KMS-11 (cell line): ENCODE results near the gene ICE1.
A peak's percentile ranks its signal among the peaks of the same experiment; 100 is the strongest.

Experiments used
- H2AFZ ChIP-seq: fragments of 200-600 bp; sonication (generic); 2 replicates; pipeline ENCODE4 v1.6.1; 2016; ENCODE audit warnings: antibody characterized with exemption, mixed run types, low read depth
- H3K27ac ChIP-seq: fragments of 200-600 bp; sonication (generic); 2 replicates; pipeline ENCODE4 v1.6.1; 2016; ENCODE audit warnings: mild to moderate bottlenecking, mixed run types
- H3K27me3 ChIP-seq: fragments of 200-600 bp; sonication (generic); 2 replicates; pipeline ENCODE4 v1.6.1; 2017; ENCODE audit warnings: mild to moderate bottlenecking, low read depth, mixed run types, moderate library complexity; ENCODE audit not compliant: insufficient read depth
- H3K36me3 ChIP-seq: fragments of 200-600 bp; sonication (generic); 2 replicates; pipeline ENCODE4 v1.6.1; 2017; ENCODE audit warnings: mild to moderate bottlenecking, mixed run types; ENCODE audit not compliant: insufficient read depth
- H3K4me1 ChIP-seq: fragments of 200-600 bp; sonication (generic); 2 replicates; pipeline ENCODE4 v1.6.1; 2016; ENCODE audit warnings: mild to moderate bottlenecking, low read depth, mixed run types; ENCODE audit not compliant: poor library complexity, severe bottlenecking
- H3K4me2 ChIP-seq: fragments of 200-600 bp; sonication (generic); 2 replicates; pipeline ENCODE4 v1.7.0; 2016; ENCODE audit warnings: mild to moderate bottlenecking, mixed run types
- H3K4me3 ChIP-seq: fragments of 200-600 bp; sonication (generic); IDR thresholded peaks from 2 replicates; pipeline ENCODE4 v1.6.1; 2017; ENCODE audit warnings: low read depth, low read length, mixed read lengths; ENCODE audit not compliant: insufficient read depth
- H3K79me2 ChIP-seq: fragments of 200-600 bp; sonication (generic); 2 replicates; pipeline ENCODE4 v1.6.1; 2016; ENCODE audit warnings: low read depth, mixed run types; ENCODE audit not compliant: insufficient read depth
- H3K9ac ChIP-seq: fragments of 200-600 bp; sonication (generic); 2 replicates; pipeline ENCODE4 v1.6.1; 2016; ENCODE audit warnings: mild to moderate bottlenecking, mixed run types
- H4K20me1 ChIP-seq: fragments of 200-600 bp; sonication (generic); 2 replicates; pipeline ENCODE4 v1.6.1; 2016; ENCODE audit warnings: mild to moderate bottlenecking, mixed run types; ENCODE audit not compliant: insufficient read depth
- TF ChIP-seq, protein P1 (sequence below): fragments of 200-600 bp; sonication (generic); conservative IDR thresholded peaks from 2 replicates; pipeline ENCODE4 v1.6.1; 2017; ENCODE audit warnings: low read depth, mild to moderate bottlenecking, antibody characterized with exemption, low read length, moderate library complexity, mixed read lengths

ICE1 gene

DNA sequence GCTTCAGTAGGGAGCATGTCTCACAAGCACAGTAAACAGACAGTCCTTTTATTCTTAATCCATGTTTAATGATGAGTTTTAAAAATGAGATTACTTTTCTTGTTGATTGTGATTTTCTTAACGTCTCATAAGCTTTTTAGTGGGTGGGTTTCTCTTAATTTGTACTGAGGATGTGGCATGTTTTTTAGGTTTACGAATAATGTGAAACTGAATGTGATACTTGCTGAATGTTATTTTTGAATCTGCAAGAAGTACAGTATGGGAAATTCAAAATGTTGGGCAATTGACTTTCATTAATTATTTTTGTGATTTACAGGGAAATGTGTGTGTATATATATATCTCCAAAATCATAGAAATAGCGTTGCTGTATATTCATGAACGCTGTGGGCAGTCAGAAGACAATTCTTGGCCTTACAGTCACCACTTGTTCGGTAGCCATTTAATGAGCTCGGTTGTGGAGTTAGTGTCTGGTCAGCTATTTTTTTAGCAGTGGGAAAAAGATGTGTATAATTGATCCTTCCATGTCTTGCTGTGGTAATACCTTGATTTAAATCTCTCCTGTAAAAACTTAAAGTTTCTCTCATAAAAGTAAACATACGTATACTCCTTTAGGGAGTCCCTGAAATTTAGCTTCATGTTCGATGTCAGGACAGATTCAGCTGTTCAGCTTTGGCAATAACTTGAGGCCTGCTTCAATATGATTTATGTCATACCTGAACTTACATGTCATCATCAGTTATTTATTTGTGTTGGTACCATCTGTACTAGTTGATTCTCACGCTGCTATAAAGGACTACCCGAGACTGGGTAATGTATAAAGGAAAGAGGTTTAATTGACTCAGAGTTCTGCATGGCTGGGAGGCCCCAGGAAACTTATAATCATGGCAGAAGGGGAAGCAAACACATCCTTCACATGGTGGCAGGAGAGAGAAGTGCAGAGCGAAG lies 15.0 kb downstream of the ICE1 start:
- H2AFZ ChIP-seq = no peak overlapping the region
- H3K4me3 ChIP-seq = no peak overlapping the region
- no peaks in the 10 kb centered on the region for H3K36me3 ChIP-seq
- TF ChIP-seq, protein P1, sequence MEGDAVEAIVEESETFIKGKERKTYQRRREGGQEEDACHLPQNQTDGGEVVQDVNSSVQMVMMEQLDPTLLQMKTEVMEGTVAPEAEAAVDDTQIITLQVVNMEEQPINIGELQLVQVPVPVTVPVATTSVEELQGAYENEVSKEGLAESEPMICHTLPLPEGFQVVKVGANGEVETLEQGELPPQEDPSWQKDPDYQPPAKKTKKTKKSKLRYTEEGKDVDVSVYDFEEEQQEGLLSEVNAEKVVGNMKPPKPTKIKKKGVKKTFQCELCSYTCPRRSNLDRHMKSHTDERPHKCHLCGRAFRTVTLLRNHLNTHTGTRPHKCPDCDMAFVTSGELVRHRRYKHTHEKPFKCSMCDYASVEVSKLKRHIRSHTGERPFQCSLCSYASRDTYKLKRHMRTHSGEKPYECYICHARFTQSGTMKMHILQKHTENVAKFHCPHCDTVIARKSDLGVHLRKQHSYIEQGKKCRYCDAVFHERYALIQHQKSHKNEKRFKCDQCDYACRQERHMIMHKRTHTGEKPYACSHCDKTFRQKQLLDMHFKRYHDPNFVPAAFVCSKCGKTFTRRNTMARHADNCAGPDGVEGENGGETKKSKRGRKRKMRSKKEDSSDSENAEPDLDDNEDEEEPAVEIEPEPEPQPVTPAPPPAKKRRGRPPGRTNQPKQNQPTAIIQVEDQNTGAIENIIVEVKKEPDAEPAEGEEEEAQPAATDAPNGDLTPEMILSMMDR = no peak
- H3K9ac ChIP-seq = no peak overlapping the region
- peak overlapping the region; percentile 27; the same call in 1 of the 2 replicates for H3K27ac ChIP-seq
- H3K27me3 ChIP-seq = no peaks in the 10 kb centered on the region
- no peaks in the 10 kb centered on the region for H4K20me1 ChIP-seq
- peak overlapping the region; percentile 50 for H3K4me2 ChIP-seq
- peaks cover 42% of the 10 kb centered on the region for H3K79me2 ChIP-seq
- peaks cover 33% of the 10 kb centered on the region for H3K4me1 ChIP-seq

- Histone ChIP-seq H3K4me3 (no peak overlapping the region), H4K20me1 (no peaks in the 10 kb centered on the region), H3K9ac (no peak overlapping the region), H3K4me1 (no peaks in the 10 kb centered on the region), H3K36me3 (peaks cover 7% of the 10 kb centered on the region; the same call in 1 of the 2 replicates), H2AFZ (no peak overlapping the region), H3K79me2 (no peaks in the 10 kb centered on the region), H3K4me2 (no peak overlapping the region), H3K27me3 (no peaks in the 10 kb centered on the region), H3K27ac (no peak overlapping the region)
- TF ChIP-seq, protein P1 = no peak
These were observed 29.4 kb downstream of the ICE1 start for GRCh38 chr5:5451863-5452262.

GRCh38 chr5:5453131-5453530 lies 30.7 kb downstream of the ICE1 start:
- no peak overlapping the region for H3K4me2 ChIP-seq
- H4K20me1 ChIP-seq = no peaks in the 10 kb centered on the region
- H3K36me3 ChIP-seq = peaks cover 3% of the 10 kb centered on the region; the same call in 1 of the 2 replicates
- H3K27me3 ChIP-seq = no peaks in the 10 kb centered on the region
- H2AFZ ChIP-seq = no peak overlapping the region
- TF ChIP-seq, protein P1 = no peak
- no peak overlapping the region for H3K4me3 ChIP-seq
- H3K79me2 ChIP-seq = no peaks in the 10 kb centered on the region
- no peak overlapping the region for H3K9ac ChIP-seq
- no peak overlapping the region for H3K27ac ChIP-seq
- H3K4me1 ChIP-seq = no peaks in the 10 kb centered on the region

DNA sequence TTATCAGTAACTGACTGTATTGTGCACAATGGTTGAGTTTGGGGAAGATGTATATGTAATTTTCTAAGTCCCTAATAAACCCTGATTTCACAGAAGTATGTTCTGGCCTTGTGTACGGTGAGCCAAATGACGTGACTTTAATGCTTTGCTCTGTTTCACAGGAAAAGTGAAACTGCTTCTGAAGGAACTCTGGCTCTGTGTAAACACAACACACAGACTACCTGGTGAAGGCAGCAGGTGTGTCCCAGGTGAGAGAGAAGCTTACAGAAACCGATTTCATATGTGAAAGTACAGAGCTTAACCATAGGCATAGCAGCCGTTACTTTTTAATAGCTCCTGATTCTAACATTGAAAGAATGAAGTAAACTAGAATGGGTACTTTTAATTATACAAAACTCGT lies 31.9 kb downstream of the ICE1 start:
- Histone ChIP-seq H3K4me3 (no peak overlapping the region), H3K9ac (no peak overlapping the region), H3K36me3 (peaks cover 8% of the 10 kb centered on the region; the same call in 1 of the 2 replicates), H3K79me2 (no peaks in the 10 kb centered on the region), H2AFZ (no peak overlapping the region), H3K27ac (no peak overlapping the region), H3K4me1 (no peaks in the 10 kb centered on the region), H3K4me2 (no peak overlapping the region), H3K27me3 (no peaks in the 10 kb centered on the region), H4K20me1 (no peaks in the 10 kb centered on the region)
- TF ChIP-seq, protein P1 = no peak
